Chondrocyte (in vitro differentiated cells): ENCODE results near the gene RAB3IL1. TPM values are rescaled to one million over a fixed set of nuclear protein-coding genes. Genes with fewer than 3 reads are reported as not detected.

Experiments
- DNase-seq: peaks from one replicate; pipeline ENCODE4 v3.0.0; 2021; ENCODE audit warnings: mixed read lengths, low spot score
- H3K27ac Mint-ChIP-seq: one replicate; pipeline ENCODE4 v1.8.0; 2021; ENCODE audit warnings: mild to moderate bottlenecking, moderate library complexity, mixed read lengths; ENCODE audit not compliant: unreplicated experiment
- H3K27me3 Mint-ChIP-seq: 2 replicates; pipeline ENCODE4 v1.8.0; 2021; ENCODE audit warnings: low read depth, mixed read lengths
- H3K36me3 Mint-ChIP-seq: 2 replicates; pipeline ENCODE4 v1.8.0; 2021; ENCODE audit warnings: low read depth, mixed read lengths
- H3K4me1 Mint-ChIP-seq: 2 replicates; pipeline ENCODE4 v1.8.0; 2021; ENCODE audit warnings: low read depth, mild to moderate bottlenecking, mixed read lengths
- H3K4me3 Mint-ChIP-seq: one replicate; pipeline ENCODE4 v1.8.0; 2021; ENCODE audit warnings: mild to moderate bottlenecking, moderate library complexity, mixed read lengths; ENCODE audit not compliant: unreplicated experiment
- H3K9me3 Mint-ChIP-seq: 2 replicates; pipeline ENCODE4 v1.8.0; 2021; ENCODE audit warnings: low read depth, mixed read lengths
- CTCF ChIP-seq: fragments of 200-600 bp; sonication (generic); IDR thresholded peaks from 2 replicates; pipeline ENCODE4 v1.5.0; 2021; ENCODE audit warnings: antibody characterized with exemption, mild to moderate bottlenecking, moderate library complexity
- total RNA-seq: library from RNA; stranded (reverse); gene quantifications from 3 replicates; pipeline ENCODE4 v1.2.1, GENCODE V29; 2021

RAB3IL1 gene
- total RNA-seq, 1 donor from 2014 or later, result 24.7 TPM

GRCh38 chr11:61913699-61914395, 3.5 kb downstream of the RAB3IL1 start:
- peak; percentile 28 for DNase-seq
- Mint-ChIP-seq H3K36me3 (no peaks in the 10 kb centered on the region), H3K4me3 (no peak overlapping the region), H3K27me3 (no peaks in the 10 kb centered on the region), H3K4me1 (peaks cover 31% of the 10 kb centered on the region), H3K9me3 (no peaks in the 10 kb centered on the region), H3K27ac (no peak overlapping the region)
- no peak for TF ChIP-seq CTCF

- H3K4me1 Mint-ChIP-seq, result peaks cover 24% of the 10 kb centered on the region
- no peaks in the 10 kb centered on the region for H3K9me3 Mint-ChIP-seq
- H3K36me3 Mint-ChIP-seq, result no peaks in the 10 kb centered on the region
- TF ChIP-seq CTCF, result no peak
- H3K27me3 Mint-ChIP-seq, result no peaks in the 10 kb centered on the region
- peak overlapping the region; percentile 4 for H3K27ac Mint-ChIP-seq
- no peak overlapping the region for H3K4me3 Mint-ChIP-seq
- peak; percentile 73 for DNase-seq
These were observed 4.2 kb downstream of the RAB3IL1 start for GRCh38 chr11:61912991-61913698.

GRCh38 chr11:61912530-61912898, 4.9 kb downstream of the RAB3IL1 start:
- no peak for DNase-seq
- Mint-ChIP-seq H3K4me1 (peaks cover 18% of the 10 kb centered on the region), H3K9me3 (no peaks in the 10 kb centered on the region), H3K36me3 (peaks cover 2% of the 10 kb centered on the region), H3K4me3 (no peak overlapping the region), H3K27me3 (no peaks in the 10 kb centered on the region), H3K27ac (no peak overlapping the region)
- TF ChIP-seq CTCF, result no peak

DNA sequence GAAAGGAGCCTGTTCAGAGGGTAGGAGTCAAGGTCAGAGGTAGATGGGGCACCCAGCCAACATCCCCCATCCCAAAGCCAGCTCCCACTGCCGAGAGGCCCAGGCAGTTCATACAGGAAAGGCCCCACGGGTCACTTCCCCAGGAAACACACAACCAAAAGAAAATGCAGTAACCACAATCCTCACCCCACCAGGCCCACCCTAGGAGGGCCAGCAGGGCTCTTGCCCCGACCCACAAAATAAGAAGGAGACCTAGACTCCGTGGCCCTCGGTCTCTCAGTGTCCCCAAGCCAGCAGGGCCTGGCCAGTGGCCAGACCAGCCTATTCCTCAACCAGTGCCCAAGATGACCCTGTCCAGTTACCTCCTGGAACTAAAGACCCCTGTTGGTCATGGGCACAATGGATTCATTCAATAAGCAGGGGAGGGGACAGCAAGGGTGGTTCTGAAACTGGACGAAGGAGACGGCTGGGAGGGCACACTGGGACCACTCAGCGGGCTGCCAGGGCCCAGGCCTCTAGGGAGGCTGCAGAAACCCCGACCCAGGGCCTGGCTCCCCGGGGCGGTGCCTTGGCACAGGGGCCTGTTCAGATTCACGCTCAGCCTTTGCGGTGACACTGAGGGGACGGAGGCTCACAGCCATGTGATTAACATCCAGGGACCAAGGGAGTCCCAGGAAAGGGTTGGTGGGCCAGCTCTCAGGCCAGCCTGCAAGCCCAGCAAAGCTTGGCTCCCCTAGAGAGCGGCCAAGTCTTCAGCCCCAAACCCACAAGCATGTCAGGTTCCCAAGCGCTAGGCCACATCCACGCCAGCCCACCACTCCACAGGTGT, 5.5 kb downstream of the RAB3IL1 start:
- no peak for TF ChIP-seq CTCF
- Mint-ChIP-seq H3K9me3 (no peaks in the 10 kb centered on the region), H3K36me3 (peaks cover 4% of the 10 kb centered on the region), H3K27me3 (no peaks in the 10 kb centered on the region), H3K4me3 (no peak overlapping the region), H3K4me1 (peaks cover 18% of the 10 kb centered on the region), H3K27ac (no peak overlapping the region)
- DNase-seq, result peak; percentile 66

DNA sequence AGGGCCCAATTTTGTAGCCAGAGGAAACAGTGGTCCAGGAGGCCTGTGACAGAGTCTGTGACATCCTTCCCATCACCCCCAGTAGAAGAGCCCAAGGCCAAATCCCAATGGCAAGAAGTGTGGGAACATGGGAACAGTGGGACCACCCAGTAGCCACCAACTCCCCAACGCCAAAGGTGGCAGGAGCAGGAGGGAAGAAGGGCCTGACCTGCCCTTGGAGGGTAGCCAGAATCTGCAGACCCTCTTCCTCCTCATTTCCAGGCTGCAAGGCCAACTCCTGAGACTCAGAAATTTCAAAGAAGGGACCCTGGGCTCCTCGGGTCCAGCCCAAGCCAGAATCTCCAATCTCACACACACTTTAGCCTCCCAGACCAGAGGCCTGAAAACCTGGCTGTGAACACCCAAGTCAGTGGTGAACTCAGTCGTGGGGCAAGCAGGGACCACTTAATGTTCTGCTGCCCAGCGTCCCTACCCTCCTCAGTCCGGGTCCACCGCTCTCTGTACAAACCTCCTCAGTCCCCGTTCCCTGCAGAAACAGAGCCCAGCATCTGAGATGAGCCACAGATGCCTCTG, 6.2 kb downstream of the RAB3IL1 start:
- H3K36me3 Mint-ChIP-seq, result peaks cover 6% of the 10 kb centered on the region
- DNase-seq, result peak; percentile 58
- no peaks in the 10 kb centered on the region for H3K27me3 Mint-ChIP-seq
- no peaks in the 10 kb centered on the region for H3K9me3 Mint-ChIP-seq
- H3K4me3 Mint-ChIP-seq, result no peak overlapping the region
- no peak for TF ChIP-seq CTCF
- peaks cover 13% of the 10 kb centered on the region for H3K4me1 Mint-ChIP-seq
- H3K27ac Mint-ChIP-seq, result no peak overlapping the region
